Endothelial cell of umbilical vein (primary cell): Measurements from ENCODE around the gene NUTM1. TPM values are rescaled to one million over a fixed set of nuclear protein-coding genes. Genes with fewer than 3 reads are reported as not detected.

ENCODE experiments used
- BruUV-seq: library from RNA; stranded (reverse); fragments of 400-500 nt; replicated peaks from 2 replicates; lab custom pipeline; 2021; lab: Mats Ljungman, UMichigan
- CTCF ChIA-PET: fragments of 300-600, 350-600 bp; sonication (Branson Sonifier 250); formaldehyde crosslinking; loops from one replicate; lab custom pipeline; 2021; ENCODE audit warnings: antibody characterized with exemption, inconsistent platforms; lab: Charles Lee
- POLR2A ChIA-PET: fragments of 300-600, 350-600 bp; sonication (Branson Sonifier 250); formaldehyde crosslinking; loops from one replicate; lab custom pipeline; 2021; ENCODE audit warnings: antibody characterized with exemption, inconsistent platforms; lab: Charles Lee
- DNase-seq: peaks from one replicate; pipeline ENCODE4 v3.0.0-alpha.2; 2011; ENCODE audit warnings: low read depth, low spot score
- FAIRE-seq: peaks from 2 replicates; lab custom pipeline; 2011; peaks lifted over from hg19 to GRCh38; lab: Jason Lieb, UNC
- H2AFZ ChIP-seq: 2 replicates; pipeline ENCODE4 v1.6.0; 2012; ENCODE audit warnings: low read depth, low read length, control low read depth, inconsistent platforms
- H3K27ac ChIP-seq: 2 replicates; pipeline ENCODE4 v1.5.1; 2011; ENCODE audit warnings: low read depth, mild to moderate bottlenecking, control low read depth, low read length, moderate library complexity; ENCODE audit not compliant: insufficient read depth
- H3K27me3 ChIP-seq, 2 experiments: 2 replicates each; pipeline versions ENCODE4 v1.6.0 to v1.6.1; 2011; ENCODE audit warnings: low read length in 2 of 2, mixed read lengths in 1 of 2; ENCODE audit not compliant: control insufficient read depth in 2 of 2, insufficient read depth in 2 of 2
- H3K36me3 ChIP-seq, 2 experiments: 2 replicates in 1 of 2; 3 replicates in 1 of 2; pipeline ENCODE4 v1.5.1; 2011; ENCODE audit warnings: low read length in 2 of 2, mild to moderate bottlenecking in 1 of 2, moderate library complexity in 1 of 2; ENCODE audit not compliant: control insufficient read depth in 2 of 2, insufficient read depth in 2 of 2; ENCODE audit errors: extremely low read depth in 1 of 2
- H3K4me1 ChIP-seq: 3 replicates; pipeline ENCODE4 v1.5.1; 2011; ENCODE audit warnings: mild to moderate bottlenecking, low read length; ENCODE audit not compliant: control insufficient read depth, insufficient read depth; ENCODE audit errors: extremely low read depth
- H3K4me2 ChIP-seq: 2 replicates; pipeline ENCODE4 v1.6.1; 2011; ENCODE audit warnings: low read length, control low read depth, mixed read lengths; ENCODE audit not compliant: insufficient read depth
- H3K4me3 ChIP-seq, 3 experiments: fragments of 200-600 bp in 1 of 3; sonication (generic), shearing (Covaris generic) in 1 of 3; replicated peaks in 1 of 3; 2 replicates each; pipeline ENCODE4 v1.5.1; 2011 to 2016; ENCODE audit warnings: control low read depth in 3 of 3, low read length in 3 of 3, mild to moderate bottlenecking in 2 of 3, inconsistent platforms in 1 of 3, low read depth in 1 of 3, moderate library complexity in 1 of 3; ENCODE audit not compliant: insufficient read depth in 1 of 3
- H3K79me2 ChIP-seq: 2 replicates; pipeline ENCODE4 v1.6.0; 2012; ENCODE audit warnings: low read length, inconsistent platforms; ENCODE audit not compliant: control insufficient read depth, insufficient read depth
- H3K9ac ChIP-seq: replicated peaks from 2 replicates; pipeline ENCODE3; 2011; ENCODE audit warnings: low read length, control low read depth; ENCODE audit not compliant: insufficient read depth; ENCODE audit errors: extremely low read depth
- H3K9me1 ChIP-seq: replicated peaks from 3 replicates; pipeline ENCODE4 v1.6.0; 2011; ENCODE audit warnings: mild to moderate bottlenecking, low read length; ENCODE audit not compliant: control insufficient read depth, insufficient read depth; ENCODE audit errors: extremely low read depth
- H3K9me3 ChIP-seq: replicated peaks from 2 replicates; pipeline ENCODE4 v1.5.1; 2012; ENCODE audit warnings: low read length, inconsistent platforms; ENCODE audit not compliant: control insufficient read depth, insufficient read depth
- H4K20me1 ChIP-seq: replicated peaks from 2 replicates; pipeline ENCODE3; 2011; ENCODE audit warnings: mild to moderate bottlenecking, low read length; ENCODE audit not compliant: control insufficient read depth, insufficient read depth; ENCODE audit errors: extremely low read depth
- EZH2 ChIP-seq: IDR thresholded peaks from 2 replicates; pipeline ENCODE4 v1.6.1; 2012; ENCODE audit warnings: borderline replicate concordance, low read depth, mild to moderate bottlenecking, moderate library complexity, low read length, inconsistent platforms; ENCODE audit not compliant: severe bottlenecking
- GATA2 ChIP-seq: IDR thresholded peaks from 2 replicates; pipeline ENCODE4 v1.7.0; 2011; ENCODE audit warnings: low read depth, mild to moderate bottlenecking, moderate library complexity, mixed read lengths, low read length; ENCODE audit not compliant: insufficient read length, insufficient read depth
- POLR2AphosphoS5 ChIP-seq: IDR thresholded peaks from 2 replicates; pipeline ENCODE4 v1.6.1; 2012; ENCODE audit warnings: low read depth, mild to moderate bottlenecking, control low read depth, low read length, moderate library complexity; ENCODE audit not compliant: insufficient read depth
- dilution Hi-C: fragments of 300-500 bp; cut with MboI; formaldehyde crosslinking; loops from one replicate; pipeline ENCODE4 v1.15.0; 2019; ENCODE audit warnings: low sequenced_read_pairs; ENCODE audit not compliant: extremely low pct_ligation_motif_present
- intact Hi-C: fragments of 100-400 bp; cut with micrococcal nuclease; formaldehyde crosslinking; loops from one replicate; pipeline ENCODE4 v1.10.0; 2022
- polyA plus RNA-seq, 4 experiments: library from polyadenylated mRNA; depleted of rRNA in 3 of 4; stranded (reverse) in 3 of 4; unstranded in 1 of 4; fragments of >200 nt; gene quantifications; 2 replicates each; pipeline versions ENCODE4 v1.2.1 to v1.2.3, GENCODE V29; 2011 to 2012; ENCODE audit warnings: missing spikeins in 1 of 4
- total RNA-seq: library from RNA; stranded (reverse); gene quantifications from 2 replicates; pipeline ENCODE4 v1.2.3, GENCODE V29; 2021
- TF ChIP-seq, protein P1 (sequence below): IDR thresholded peaks from 2 replicates; pipeline ENCODE4 v1.6.1; 2011; ENCODE audit not compliant: insufficient read depth, insufficient read length
- TF ChIP-seq, protein P2 (sequence below), 2 donors: IDR thresholded peaks; 1 replicate in 1 of 2; 2 replicates in 1 of 2; pipeline ENCODE4 v1.5.1; 2011; ENCODE audit warnings: low read length in 2 of 2, mild to moderate bottlenecking in 2 of 2, moderate library complexity in 2 of 2, control low read depth in 1 of 2, inconsistent platforms in 1 of 2, low read depth in 1 of 2; ENCODE audit not compliant: insufficient read depth in 1 of 2; ENCODE audit errors: extremely low read depth in 1 of 2

Gene NUTM1
- total and polyA plus RNA-seq, 2 donors (not counting 3 experiments of a cell fraction or from before 2014, with no cell fraction given) = not detected

DNA sequence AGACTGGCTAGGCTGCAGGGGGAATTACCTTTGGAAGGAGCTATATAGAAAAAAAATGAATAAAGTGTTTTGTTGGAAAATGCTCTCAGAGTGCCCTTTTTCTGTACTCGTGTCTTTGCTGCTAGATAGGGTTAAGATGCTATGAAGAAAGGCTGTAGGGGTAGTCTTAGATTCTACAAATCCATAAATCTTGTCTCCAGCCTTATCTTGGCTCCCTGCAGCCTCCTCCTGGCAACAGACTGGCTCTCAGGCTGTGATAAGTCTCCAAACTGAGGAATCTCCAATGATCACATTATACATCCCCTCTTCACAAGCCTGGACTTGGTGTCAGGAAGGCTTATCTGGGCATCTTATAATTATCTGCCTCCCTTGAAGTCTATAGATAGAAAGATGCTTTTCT lies 14.5 kb downstream of the NUTM1 start:
- no TSS peak for BruUV-seq
- H3K27ac ChIP-seq = no peak overlapping the region
- ChIA-PET POLR2A (no interaction called here), CTCF (interaction anchor here (1.1 to 1.6 kb wide), 3 partner anchors 10 to 15 kb away, joined by 4 to 17 read pairs (median 7); partner anchors contain the start of genes LPCAT4, NOP10 and NUTM1)
- TF ChIP-seq, protein P1, sequence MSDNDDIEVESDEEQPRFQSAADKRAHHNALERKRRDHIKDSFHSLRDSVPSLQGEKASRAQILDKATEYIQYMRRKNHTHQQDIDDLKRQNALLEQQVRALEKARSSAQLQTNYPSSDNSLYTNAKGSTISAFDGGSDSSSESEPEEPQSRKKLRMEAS = no peak
- TF ChIP-seq GATA2 = no peak
- no peak for TF ChIP-seq POLR2AphosphoS5
- intact Hi-C loops = no loop called here
- no peaks in the 10 kb centered on the region for H4K20me1 ChIP-seq
- H3K27me3 ChIP-seq = no peaks in the 10 kb centered on the region
- H3K4me2 ChIP-seq = no peak overlapping the region
- H3K9me3 ChIP-seq = no peaks in the 10 kb centered on the region
- no peak overlapping the region for H2AFZ ChIP-seq
- peaks cover 6 to 15% of the 10 kb centered on the region in 2 experiments for H3K36me3 ChIP-seq
- no peaks in the 10 kb centered on the region for H3K9me1 ChIP-seq
- H3K4me1 ChIP-seq = peaks cover 4% of the 10 kb centered on the region
- no peaks in the 10 kb centered on the region for H3K79me2 ChIP-seq
- DNase-seq (no peak), FAIRE-seq (no peak)
- no peak overlapping the region for H3K9ac ChIP-seq
- dilution Hi-C loops = no loop called here
- H3K4me3 ChIP-seq = no peak overlapping the region

DNA sequence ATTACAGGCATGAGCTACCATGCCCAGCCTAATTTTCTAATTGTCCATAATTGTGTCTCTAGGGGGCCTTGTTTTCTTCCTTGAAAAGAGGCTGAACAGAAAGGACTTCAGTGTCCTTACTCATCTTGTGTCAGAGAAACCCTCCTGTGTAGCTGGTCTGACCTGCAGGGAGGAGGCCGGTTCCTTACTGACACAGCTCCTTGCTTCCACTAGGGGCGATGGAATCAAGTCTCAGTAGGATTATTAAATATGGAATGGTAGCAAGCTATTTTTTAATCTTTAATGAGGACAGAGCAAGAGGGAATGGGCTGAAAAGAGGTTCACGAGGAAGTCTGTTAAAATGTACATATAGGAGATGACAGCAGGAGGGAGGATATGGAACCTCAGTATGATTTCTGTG lies 15.3 kb downstream of the NUTM1 start:
- no peak overlapping the region for H3K4me3 ChIP-seq
- CTCF ChIA-PET = interaction anchor here (0.9 to 1.6 kb wide), 6 partner anchors 9 to 249 kb away, joined by 3 to 17 read pairs (median 4); partner anchors contain the start of genes LPCAT4, NOP10 and NUTM1
- H3K27ac ChIP-seq = no peak overlapping the region
- no peak overlapping the region for H3K4me2 ChIP-seq
- H3K9me1 ChIP-seq = no peaks in the 10 kb centered on the region
- no peak overlapping the region for H2AFZ ChIP-seq
- dilution Hi-C loops = no loop called here
- H3K27me3 ChIP-seq = no peaks in the 10 kb centered on the region
- H3K9me3 ChIP-seq = no peaks in the 10 kb centered on the region
- H3K4me1 ChIP-seq = peaks cover 6% of the 10 kb centered on the region
- no peaks in the 10 kb centered on the region for H3K79me2 ChIP-seq
- peaks cover 6 to 15% of the 10 kb centered on the region in 2 experiments for H3K36me3 ChIP-seq
- DNase-seq (no peak), FAIRE-seq (no peak)
- POLR2A ChIA-PET = no interaction called here
- no TSS peak for BruUV-seq
- intact Hi-C loops = no loop called here
- H3K9ac ChIP-seq = no peak overlapping the region
- no peaks in the 10 kb centered on the region for H4K20me1 ChIP-seq
- no peak for TF ChIP-seq EZH2
- TF ChIP-seq, protein P2, sequence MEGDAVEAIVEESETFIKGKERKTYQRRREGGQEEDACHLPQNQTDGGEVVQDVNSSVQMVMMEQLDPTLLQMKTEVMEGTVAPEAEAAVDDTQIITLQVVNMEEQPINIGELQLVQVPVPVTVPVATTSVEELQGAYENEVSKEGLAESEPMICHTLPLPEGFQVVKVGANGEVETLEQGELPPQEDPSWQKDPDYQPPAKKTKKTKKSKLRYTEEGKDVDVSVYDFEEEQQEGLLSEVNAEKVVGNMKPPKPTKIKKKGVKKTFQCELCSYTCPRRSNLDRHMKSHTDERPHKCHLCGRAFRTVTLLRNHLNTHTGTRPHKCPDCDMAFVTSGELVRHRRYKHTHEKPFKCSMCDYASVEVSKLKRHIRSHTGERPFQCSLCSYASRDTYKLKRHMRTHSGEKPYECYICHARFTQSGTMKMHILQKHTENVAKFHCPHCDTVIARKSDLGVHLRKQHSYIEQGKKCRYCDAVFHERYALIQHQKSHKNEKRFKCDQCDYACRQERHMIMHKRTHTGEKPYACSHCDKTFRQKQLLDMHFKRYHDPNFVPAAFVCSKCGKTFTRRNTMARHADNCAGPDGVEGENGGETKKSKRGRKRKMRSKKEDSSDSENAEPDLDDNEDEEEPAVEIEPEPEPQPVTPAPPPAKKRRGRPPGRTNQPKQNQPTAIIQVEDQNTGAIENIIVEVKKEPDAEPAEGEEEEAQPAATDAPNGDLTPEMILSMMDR (IDR thresholded peaks at IDR 0.05; ENCODE audit: extremely low read depth in 1 of 2, insufficient read depth in 1 of 2, low read depth in 1 of 2, low read length in 2 of 2) = peak in 1 of 2 donors; percentile 14
